NCI-H460 (cell line): Measurements from ENCODE around the gene ARNT2. TPM values are rescaled to one million over a fixed set of nuclear protein-coding genes. Genes with fewer than 3 reads are reported as not detected.
A peak's percentile ranks its signal among the peaks of the same experiment; 100 is the strongest.
"Not testable (repeated sequence)": the region's sequence is repeated elsewhere in the genome, so short reads cannot be mapped to it uniquely, and the experiment has no call there.

Experiments used
- DNase-seq: peaks from one replicate; pipeline ENCODE4 v3.0.0-alpha.2; 2016; ENCODE audit warnings: low read depth; ENCODE audit errors: extremely low read depth
- polyA plus RNA-seq: library from polyadenylated mRNA; depleted of rRNA; stranded (reverse); fragments of >200 nt; gene quantifications from 2 replicates; pipeline ENCODE4 v1.2.3, GENCODE V29; 2014; cell fraction: nucleus; rRNA removed
- total RNA-seq: library from RNA; depleted of rRNA; stranded (reverse); fragments of >200 nt; shearing (Covaris generic); gene quantifications from 2 replicates; pipeline ENCODE4 v1.2.3, GENCODE V29; 2014; rRNA removed

Gene ARNT2
- total RNA-seq = 0.78 and 1.0 TPM in 2 replicates
- polyA plus RNA-seq = 0.40 and 0.43 TPM in 2 replicates

DNA sequence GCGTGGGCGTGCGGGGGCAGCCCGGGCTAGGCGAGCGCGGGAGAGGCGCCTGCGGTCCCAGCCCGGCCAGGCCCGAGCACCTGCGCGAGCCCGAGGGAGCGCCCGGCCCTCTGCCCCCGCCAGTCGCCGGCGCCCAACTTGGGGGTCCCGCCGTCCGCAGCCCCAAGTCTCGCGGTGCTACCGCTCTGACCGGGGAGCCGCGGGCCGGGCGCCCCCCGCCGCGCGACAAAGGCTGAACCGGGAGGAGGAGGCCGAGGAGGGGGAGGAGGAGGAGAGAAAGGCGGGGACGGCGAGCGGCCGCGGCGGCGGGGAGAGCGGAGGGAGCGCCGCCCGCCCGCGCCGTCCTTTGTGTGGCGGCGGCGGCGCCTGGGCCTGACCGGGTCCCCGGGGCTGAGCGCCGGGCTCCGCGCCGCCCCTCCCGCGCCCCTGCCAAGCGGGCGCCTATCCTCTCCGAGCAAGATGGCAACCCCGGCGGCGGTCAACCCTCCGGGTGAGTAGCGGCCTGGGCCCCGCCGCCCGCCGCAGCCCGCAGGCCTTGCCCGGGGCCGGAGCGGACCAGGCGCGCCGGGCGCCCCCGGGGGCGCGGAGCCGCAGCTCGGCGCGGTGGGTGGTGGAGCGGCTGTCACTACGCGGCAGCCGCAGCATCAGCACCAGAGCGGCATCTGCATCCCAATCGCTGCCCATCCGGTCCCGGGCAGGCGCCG is at the start of gene ARNT2:
ARNT2 (plus strand) TSS at position 326 of the 704 bp plus-strand sequence; CDS start at position 460, 134 bp downstream.
- DNase-seq = peak; percentile 0

- peak; percentile 22 for DNase-seq
Measured at GRCh38 chr15:80367094-80367493, 37.1 kb upstream of the ARNT2 start.

- no peak for DNase-seq
Measured at GRCh38 chr15:80367661-80368060, 36.5 kb upstream of the ARNT2 start.

DNA sequence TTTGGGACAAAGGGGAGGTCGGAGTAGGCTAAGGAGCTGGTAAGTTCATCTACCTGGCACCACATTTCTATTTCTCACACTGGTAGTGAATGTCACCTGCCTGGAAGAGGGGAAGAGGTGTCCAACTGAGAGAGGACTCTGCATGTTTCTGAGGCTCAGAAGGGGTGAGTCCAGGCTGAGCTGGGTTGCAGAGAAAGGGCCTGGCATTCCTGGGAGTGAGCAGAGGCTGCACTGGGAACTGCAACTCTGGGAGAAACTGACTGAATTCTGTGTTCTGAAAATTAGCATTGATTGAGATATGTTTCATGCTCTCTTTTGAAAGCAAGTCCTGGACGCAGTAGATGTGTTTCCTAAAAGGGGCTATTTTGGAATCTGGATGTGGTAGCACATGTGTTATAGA is 32.3 kb upstream of the ARNT2 start:
- DNase-seq = no peak

DNA sequence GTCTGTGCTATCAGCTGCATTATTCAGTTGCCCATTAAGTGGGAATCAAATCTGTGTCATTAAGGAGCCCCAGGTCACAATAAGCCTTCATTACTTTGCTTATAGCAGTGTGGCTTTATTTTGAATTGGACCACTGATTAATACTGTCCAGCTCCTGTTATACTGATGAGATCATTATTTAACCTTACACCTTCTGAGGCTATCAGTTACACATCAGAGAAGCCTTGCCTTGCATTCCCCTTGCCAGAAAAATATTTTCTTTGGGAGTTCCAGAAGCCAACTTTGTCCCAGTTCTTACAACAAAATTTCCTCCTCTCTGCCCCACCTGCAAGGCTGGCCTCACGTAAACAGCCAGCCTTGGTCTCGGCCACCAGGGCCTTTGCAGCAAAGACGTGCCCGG is 29.7 kb upstream of the ARNT2 start:
- DNase-seq = no peak

DNA sequence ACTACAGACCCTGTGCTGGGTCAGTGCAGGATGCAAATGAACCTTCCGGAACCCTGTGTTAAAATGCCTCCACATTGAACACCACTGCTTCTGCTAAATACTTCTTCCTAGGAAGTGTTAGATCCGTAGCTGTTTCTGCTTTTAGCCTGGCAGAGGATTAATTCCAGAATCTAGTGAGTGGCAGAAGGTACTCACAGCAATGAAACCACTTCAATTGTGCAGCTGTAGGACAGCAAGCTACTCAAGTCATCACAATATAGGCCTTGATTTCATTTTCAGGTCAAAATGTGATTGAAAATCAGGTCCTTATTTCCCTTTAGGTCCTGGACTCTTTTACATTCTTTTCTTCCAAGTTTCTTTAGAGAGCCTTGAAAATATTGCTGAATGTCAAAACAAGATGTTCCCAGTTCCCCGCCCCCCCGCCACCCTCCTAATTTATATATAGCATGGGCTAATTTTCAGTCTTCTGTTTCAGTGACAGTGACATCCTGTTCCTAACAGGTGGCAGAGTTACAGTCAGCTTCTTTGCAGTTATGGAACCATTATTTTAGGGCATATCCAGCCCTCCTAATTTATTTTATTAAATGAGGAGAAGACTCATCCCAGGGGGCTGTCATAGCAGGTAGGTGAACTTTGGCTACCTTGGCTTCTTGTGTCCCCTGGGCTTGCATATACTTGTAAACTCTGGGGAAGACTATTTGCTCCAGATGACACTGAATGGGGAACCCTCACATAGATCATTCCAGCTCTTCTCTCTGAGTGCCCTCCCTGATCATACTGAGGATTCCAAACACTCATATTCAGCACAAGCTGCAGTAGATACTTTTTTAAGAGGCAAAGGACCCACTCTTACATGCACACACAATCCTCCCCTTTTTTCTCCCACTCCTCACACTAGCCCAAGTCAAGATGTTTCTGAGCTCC is 28.0 kb upstream of the ARNT2 start:
- no peak for DNase-seq

GRCh38 chr15:80379693-80380092 is 24.5 kb upstream of the ARNT2 start:
- DNase-seq = no peak

DNA sequence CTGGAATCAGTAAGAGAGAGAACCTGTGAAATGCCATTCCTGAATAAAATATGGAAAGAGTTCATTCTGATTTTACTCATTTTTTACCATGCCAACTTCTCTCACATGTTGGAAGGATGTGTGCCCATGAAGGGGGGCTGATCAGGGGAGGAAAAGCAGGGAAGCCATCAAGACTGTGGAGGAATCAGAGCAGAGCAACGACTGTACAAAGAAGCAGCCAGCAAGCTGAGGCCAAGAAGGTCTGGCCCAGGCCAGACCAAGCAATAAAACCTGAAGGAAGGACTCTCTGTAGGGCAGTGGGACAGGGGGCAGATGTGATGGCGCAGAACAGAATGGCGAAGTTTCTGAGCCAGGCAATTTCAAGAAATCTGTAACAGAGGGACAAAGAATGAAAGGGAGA is 24.0 kb upstream of the ARNT2 start:
- no peak for DNase-seq

DNA sequence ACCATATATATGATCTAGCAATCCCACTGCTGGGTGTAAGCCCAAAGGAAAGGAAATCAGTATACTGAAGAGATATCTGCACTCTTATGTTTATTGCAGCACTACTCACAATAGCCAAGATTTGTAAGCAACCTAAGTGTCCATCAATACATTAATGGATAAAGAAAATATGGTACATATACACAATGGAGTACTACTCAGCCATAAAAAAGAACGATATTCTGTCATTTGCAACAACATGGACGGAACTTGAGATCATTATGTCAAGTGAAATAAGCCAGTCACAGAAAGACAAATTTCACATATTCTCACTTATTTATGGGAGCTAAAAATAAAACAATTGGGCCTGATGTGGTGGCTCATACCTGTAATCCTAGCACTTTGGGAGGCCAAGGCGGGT is 21.9 kb upstream of the ARNT2 start:
- DNase-seq = no peak

GRCh38 chr15:80384432-80384831 is 19.8 kb upstream of the ARNT2 start:
- no peak for DNase-seq

DNA sequence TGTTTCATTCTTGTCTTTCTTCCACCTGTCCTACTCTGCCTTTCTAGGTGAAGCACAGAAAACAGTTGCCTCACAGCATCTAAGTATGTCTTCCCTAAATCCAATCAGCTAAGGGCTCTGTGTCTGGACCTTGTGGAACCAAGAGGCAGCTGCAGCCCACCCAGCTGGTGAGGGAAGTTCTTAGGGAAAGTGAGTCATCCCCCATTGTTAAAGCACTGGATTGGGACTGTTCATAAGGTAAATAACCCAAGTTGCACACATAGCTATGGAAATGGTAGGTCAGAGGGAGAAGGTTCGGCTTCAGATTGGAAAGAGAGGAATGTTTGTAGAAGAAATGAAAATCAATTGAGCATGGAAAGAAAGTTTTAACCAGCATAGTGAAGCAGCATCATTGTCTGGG is 18.0 kb upstream of the ARNT2 start:
- DNase-seq = no peak

DNA sequence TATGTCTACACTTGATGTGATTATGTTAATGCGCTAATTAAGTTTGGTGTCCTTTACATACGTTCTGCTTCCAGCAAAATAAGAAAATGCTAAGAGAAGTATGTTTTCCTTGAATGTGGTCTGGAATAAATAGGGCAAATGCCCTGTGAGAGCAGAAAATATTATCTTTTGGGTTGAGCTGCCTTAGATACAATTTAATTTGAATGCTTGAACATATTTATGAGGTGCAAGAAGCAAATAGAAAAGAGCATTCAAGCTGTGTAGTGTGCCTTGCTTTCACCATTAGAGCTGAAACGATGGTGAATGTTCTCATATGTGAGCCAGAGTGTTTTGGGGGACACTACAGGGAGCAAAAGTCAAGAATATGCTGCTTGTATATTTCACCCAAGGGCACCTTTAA is 15.9 kb upstream of the ARNT2 start:
- no peak for DNase-seq

- DNase-seq = no peak
Measured at GRCh38 chr15:80389370-80389769, 14.8 kb upstream of the ARNT2 start.

DNA sequence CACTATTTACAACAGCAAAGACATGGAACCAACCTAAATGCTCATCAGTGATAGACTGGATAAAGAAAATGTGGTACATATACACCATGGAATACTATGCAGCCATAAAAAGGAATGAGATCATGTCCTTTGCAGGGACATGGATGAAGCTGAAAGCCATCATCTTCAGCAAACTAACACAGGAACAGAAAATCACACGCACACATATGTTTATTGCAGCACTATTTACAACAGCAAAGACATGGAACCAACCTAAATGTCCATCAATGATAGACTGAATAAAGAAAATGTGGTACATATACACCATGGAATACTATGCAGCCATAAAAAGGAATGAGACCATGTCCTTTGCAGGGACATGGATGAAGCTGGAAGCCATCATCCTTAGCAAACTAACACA is 13.2 kb upstream of the ARNT2 start:
- not testable (repeated sequence) for DNase-seq

DNA sequence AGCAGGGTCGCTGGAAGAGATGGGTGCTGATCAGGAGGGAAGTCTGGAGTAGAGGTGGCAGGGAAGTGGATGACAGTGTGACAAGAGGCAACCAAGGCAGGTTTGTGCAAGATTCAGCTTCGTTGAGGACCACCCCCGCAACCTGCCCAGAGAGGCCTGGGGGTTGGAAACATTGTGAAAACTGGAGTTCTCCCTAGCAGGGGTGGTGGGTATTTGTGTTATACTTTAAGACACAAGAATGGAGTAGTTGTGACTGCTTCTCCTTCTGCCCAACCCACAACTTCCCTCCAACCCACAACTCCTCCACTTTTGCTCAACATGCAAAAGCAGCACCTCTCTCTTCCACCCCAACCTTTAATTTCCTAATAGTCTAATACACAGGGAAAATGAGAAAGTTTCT is 8.6 kb upstream of the ARNT2 start:
- no peak for DNase-seq

DNA sequence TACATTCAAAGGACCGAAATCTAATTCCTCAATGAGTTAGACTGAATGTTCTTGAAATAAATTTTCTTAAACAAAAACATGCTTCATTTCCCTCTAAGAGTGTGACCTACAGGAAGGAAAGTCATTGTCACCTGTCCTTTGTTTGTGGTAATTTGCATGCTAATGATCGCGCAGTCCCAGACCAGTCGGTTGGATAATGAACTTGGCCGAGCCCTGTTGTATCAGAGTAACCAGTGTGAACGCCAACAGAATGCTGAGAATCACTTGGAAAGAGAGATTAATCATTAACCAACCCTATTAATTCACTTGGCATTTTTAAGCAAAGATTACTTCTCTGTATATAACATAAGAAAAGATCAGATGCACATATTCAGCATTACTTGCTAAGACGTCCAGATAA is 8.1 kb upstream of the ARNT2 start:
- no peak for DNase-seq

GRCh38 chr15:80399508-80399907 is 4.7 kb upstream of the ARNT2 start:
- DNase-seq = no peak

DNA sequence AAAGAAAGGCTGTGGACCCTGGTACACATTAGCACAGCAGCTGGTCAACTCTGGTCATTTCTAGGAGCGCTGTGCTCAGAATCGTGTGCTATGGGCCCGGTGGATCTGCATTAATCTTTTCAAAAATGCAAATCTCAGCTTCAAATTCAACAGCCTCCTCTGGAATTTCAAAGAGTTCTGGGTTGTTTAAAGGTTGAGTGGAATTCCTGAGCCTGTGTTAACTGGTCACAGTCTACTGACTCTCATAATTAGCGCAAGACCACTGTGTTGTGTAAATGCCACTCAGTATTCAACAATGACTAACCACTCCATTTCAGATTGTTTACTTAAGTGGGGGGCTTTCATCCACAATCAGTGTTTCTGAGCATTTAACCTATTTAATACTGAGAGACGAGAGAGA is 2.7 kb upstream of the ARNT2 start:
- no peak for DNase-seq

DNA sequence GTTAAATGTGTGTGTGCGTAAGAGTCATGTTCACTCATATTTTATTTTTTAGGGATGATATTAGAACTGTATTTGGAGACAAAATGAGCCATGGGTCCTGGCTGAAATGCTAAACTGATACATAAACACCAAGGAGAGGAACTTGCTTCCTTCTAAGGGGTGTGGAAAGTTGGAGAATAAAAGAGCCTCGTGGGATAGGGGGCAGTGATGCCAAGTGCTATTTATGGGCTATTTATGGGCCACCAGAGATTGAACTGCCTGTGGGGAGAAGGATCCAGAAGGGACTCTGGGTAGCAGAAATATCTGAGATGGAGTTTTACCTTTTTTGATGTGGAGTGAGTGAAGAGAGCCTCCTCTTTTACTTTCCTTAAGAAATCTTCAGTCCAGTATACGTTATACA is 1.8 kb upstream of the ARNT2 start:
- no peak for DNase-seq

DNA sequence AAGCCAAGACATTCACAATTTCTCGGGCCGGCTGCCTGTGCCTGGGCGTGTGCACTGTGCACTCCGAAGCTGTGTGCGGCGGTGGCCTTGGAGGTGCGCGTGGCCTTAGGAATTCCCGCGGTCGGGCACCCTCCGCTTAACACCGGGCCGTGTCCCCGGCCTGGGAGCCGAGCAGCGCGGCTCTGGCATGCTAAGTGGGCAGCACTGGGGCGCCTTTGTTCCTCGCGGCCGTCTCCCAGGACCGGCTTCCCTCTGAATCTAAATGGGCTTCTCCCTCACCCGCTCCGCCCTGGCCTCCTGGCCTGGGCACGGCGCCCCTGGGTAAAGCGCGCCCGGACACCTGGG is 498 bp upstream of the ARNT2 start:
- no peak for DNase-seq

GRCh38 chr15:80404761-80405553 is 775 bp downstream of the ARNT2 start:
- no peak for DNase-seq
